GM21423 (cell line): ENCODE measurements around the gene SORL1-AS1.

Source experiments
- ATAC-seq: cut with Tn5 transposase; IDR thresholded peaks from one replicate; pipeline ENCODE4 v1.9.1; 2021; ENCODE audit warnings: mild to moderate bottlenecking, moderate library complexity; ENCODE audit not compliant: unreplicated experiment

SORL1-AS1 gene

GRCh38 chr11:121476379-121477032 is 23.7 kb upstream of the SORL1-AS1 start:
- no peak for ATAC-seq

- no peak for ATAC-seq
These were observed 21.9 kb upstream of the SORL1-AS1 start for GRCh38 chr11:121474680-121475079.

GRCh38 chr11:121473064-121473777 is 20.5 kb upstream of the SORL1-AS1 start:
- no peak for ATAC-seq

- no peak for ATAC-seq
These were observed 19.5 kb upstream of the SORL1-AS1 start for GRCh38 chr11:121472312-121472711.

GRCh38 chr11:121471167-121471566 is 18.4 kb upstream of the SORL1-AS1 start:
- no peak for ATAC-seq

GRCh38 chr11:121469910-121470309 is 17.1 kb upstream of the SORL1-AS1 start:
- no peak for ATAC-seq

- peak; percentile 55 for ATAC-seq
These were observed 15.2 kb upstream of the SORL1-AS1 start for GRCh38 chr11:121467965-121468364.

GRCh38 chr11:121467471-121467870 is 14.7 kb upstream of the SORL1-AS1 start:
- no peak for ATAC-seq

- ATAC-seq = no peak
These were observed 13.5 kb upstream of the SORL1-AS1 start for GRCh38 chr11:121466063-121466794.

- no peak for ATAC-seq
These were observed 12.9 kb upstream of the SORL1-AS1 start for GRCh38 chr11:121465709-121466062.

GRCh38 chr11:121464352-121464946 is 11.7 kb upstream of the SORL1-AS1 start:
- ATAC-seq = peak; percentile 50

- ATAC-seq = no peak
These were observed 11.0 kb upstream of the SORL1-AS1 start for GRCh38 chr11:121463689-121464335.

GRCh38 chr11:121461843-121462242 is 9.1 kb upstream of the SORL1-AS1 start:
- ATAC-seq = no peak

- ATAC-seq = no peak
These were observed 8.3 kb upstream of the SORL1-AS1 start for GRCh38 chr11:121460941-121461514.

- no peak for ATAC-seq
These were observed 6.7 kb upstream of the SORL1-AS1 start for GRCh38 chr11:121459413-121460017.

GRCh38 chr11:121458551-121458950 is 5.8 kb upstream of the SORL1-AS1 start:
- no peak for ATAC-seq

- no peak for ATAC-seq
These were observed 4.2 kb upstream of the SORL1-AS1 start for GRCh38 chr11:121456816-121457431.

- no peak for ATAC-seq
These were observed 3.4 kb upstream of the SORL1-AS1 start for GRCh38 chr11:121456151-121456550.

- ATAC-seq = no peak
These were observed 2.3 kb upstream of the SORL1-AS1 start for GRCh38 chr11:121455115-121455514.
